GM06990 (cell line): ENCODE measurements around the gene JAK1.

Experiments
- DNase-seq: peaks from one replicate; pipeline ENCODE4 v3.0.0-alpha.2; 2011; ENCODE audit not compliant: insufficient read length; ENCODE audit errors: extremely low read depth
- H3K27me3 ChIP-seq: replicated peaks from 2 replicates; pipeline ENCODE4 v1.6.0; 2011; ENCODE audit warnings: low read length; ENCODE audit not compliant: control insufficient read depth, insufficient read depth
- H3K36me3 ChIP-seq: 2 replicates; pipeline ENCODE4 v1.5.1; 2011; ENCODE audit warnings: low read length; ENCODE audit not compliant: control insufficient read depth, insufficient read depth
- H3K4me3 ChIP-seq: replicated peaks from 2 replicates; pipeline ENCODE4 v1.5.1; 2011; ENCODE audit warnings: low read depth, mild to moderate bottlenecking, control low read depth, low read length
- TF ChIP-seq, protein P1 (sequence below): IDR thresholded peaks from 2 replicates; pipeline ENCODE4 v1.5.1; 2011; ENCODE audit warnings: low read length, control low read depth, mild to moderate bottlenecking, inconsistent platforms; ENCODE audit not compliant: insufficient read depth, poor library complexity, severe bottlenecking

JAK1 gene

DNA sequence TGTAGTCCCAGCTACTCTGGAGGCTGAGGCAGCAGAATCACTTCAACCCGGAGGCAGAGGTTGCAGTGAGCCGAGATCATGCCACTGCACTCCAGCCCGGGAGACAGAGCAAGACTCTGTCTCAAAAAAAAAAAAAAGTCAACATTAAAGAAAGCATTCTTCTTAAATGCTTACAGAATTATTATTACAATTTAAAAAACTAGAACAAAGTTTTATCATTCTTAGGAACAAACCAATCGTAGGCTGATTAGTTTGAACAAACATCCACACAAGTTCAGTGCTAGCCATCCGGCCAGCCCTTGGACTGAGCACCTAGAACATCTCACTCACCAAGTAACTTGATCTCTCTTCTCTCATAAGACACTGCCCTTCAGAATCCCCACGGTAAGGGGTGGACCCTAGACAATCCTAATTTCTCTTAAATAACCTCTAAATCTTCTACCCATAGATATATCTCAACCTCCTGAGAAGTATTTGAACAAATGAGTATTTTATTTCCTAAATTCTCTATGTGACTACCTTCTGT, 16.0 kb downstream of the JAK1 start:
- TF ChIP-seq, protein P1, sequence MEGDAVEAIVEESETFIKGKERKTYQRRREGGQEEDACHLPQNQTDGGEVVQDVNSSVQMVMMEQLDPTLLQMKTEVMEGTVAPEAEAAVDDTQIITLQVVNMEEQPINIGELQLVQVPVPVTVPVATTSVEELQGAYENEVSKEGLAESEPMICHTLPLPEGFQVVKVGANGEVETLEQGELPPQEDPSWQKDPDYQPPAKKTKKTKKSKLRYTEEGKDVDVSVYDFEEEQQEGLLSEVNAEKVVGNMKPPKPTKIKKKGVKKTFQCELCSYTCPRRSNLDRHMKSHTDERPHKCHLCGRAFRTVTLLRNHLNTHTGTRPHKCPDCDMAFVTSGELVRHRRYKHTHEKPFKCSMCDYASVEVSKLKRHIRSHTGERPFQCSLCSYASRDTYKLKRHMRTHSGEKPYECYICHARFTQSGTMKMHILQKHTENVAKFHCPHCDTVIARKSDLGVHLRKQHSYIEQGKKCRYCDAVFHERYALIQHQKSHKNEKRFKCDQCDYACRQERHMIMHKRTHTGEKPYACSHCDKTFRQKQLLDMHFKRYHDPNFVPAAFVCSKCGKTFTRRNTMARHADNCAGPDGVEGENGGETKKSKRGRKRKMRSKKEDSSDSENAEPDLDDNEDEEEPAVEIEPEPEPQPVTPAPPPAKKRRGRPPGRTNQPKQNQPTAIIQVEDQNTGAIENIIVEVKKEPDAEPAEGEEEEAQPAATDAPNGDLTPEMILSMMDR, result no peak
- H3K4me3 ChIP-seq, result no peak overlapping the region
- H3K36me3 ChIP-seq, result no peaks in the 10 kb centered on the region
- no peaks in the 10 kb centered on the region for H3K27me3 ChIP-seq
- DNase-seq, result no peak

DNA sequence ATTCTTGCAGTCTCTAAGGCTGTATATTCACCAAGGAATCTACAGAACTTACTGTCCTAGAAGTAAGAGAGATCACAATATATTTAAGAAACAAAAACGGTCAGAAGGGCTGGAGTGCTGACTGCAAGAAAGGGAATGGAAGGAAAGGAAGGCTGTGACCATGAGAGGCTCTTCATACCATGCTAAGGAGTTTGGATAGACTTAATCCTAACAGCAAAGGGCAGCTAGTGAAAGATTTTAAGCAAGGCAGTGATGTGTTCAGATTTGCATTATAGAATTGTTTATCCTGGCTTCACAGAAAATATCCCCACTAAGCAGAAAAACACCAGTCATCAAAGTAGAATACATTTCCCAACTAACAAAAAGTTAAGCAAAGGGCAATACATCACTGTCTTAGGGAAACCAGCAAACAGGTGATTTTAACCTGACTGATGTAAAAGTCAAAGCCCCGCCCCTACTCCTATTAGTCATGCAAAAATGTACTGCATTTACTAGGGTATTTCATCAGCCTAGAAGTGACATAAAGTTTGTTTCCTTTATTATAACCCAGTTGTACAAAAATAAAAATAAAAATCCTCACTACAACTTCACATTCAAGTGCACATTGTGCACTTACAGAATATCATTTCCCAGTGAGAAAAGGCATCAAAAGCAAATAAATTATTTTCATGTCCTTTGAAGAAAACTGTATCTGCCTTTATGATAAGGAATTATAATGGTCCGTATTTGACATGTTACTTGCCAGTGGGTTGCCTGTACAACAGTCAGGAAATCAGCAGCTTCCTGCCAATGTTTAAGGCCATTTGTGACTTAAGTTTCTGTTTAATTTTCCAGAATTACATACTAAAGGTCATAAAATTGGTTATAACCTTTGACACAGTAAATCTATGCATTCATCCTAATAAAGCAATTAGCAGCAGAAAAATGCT, 17.2 kb downstream of the JAK1 start:
- Histone ChIP-seq H3K36me3 (no peaks in the 10 kb centered on the region), H3K4me3 (no peak overlapping the region), H3K27me3 (no peaks in the 10 kb centered on the region)
- TF ChIP-seq, protein P1, result no peak
- DNase-seq, result no peak

DNA sequence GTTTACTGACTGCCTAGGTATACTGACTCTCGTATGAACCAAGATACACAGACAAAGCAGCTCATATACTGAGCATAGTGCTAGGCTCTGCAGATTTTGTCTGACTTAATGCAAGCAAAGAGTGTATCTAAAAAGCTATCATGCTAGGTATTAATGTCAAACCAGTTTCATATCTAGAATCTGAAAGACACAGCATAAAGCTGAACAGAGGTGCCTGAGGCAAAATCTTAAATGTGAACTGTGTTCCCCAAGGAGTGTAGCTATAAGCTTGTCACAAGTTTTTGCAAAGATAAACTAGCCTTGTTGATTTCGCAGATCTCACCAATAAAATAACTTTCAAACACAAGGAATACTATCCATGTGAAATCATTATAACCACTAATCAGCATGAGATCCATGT, 18.1 kb downstream of the JAK1 start:
- H3K4me3 ChIP-seq, result no peak overlapping the region
- DNase-seq, result no peak
- H3K36me3 ChIP-seq, result no peaks in the 10 kb centered on the region
- TF ChIP-seq, protein P1, result no peak
- no peaks in the 10 kb centered on the region for H3K27me3 ChIP-seq

DNA sequence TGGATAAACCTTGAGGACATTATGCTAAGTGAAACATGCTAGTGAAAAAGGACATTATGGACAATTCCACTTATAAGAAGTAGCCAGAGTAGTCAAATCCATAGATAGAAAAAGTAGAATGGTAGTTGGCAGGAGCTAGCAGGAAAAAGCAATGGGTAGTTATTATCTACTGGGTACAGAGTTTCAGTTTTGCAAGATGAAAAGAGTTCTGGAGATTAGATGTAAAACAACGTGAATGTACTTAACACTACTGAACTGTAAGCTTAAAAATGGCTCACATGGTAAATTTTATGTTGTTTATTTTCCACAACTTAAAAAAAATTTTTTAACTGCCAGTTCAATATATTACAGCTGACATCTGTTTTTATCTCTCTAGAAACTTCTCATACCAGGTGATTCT, 19.4 kb downstream of the JAK1 start:
- Histone ChIP-seq H3K27me3 (no peaks in the 10 kb centered on the region), H3K36me3 (no peaks in the 10 kb centered on the region), H3K4me3 (no peak overlapping the region)
- TF ChIP-seq, protein P1, result no peak
- no peak for DNase-seq

DNA sequence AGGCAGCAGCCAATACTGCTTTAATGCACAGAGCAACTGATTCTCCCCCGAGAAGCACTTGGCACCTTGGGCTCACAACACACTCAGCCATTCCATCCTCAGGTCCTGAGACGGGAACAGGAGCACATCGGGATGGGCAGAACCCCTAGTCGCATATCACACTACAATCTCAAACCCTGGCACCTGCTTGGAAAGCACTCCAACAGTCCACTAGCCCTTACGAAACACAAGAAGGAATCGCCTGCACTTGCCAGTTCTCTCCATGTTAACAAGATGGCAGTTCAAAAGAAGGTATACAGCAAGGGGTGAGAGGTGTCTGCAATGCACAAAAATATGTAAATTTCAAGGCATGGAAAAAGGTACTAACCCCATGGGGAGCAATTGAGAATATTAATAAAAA, 21.4 kb downstream of the JAK1 start:
- DNase-seq, result no peak
- TF ChIP-seq, protein P1, result no peak
- Histone ChIP-seq H3K27me3 (no peaks in the 10 kb centered on the region), H3K4me3 (no peak overlapping the region), H3K36me3 (no peaks in the 10 kb centered on the region)
